HG02885 (cell line): ENCODE measurements around the gene HCK.

Experiments
- ATAC-seq: cut with Tn5 transposase; IDR thresholded peaks from one replicate; pipeline ENCODE4 v1.9.1; 2021; ENCODE audit warnings: mild to moderate bottlenecking; ENCODE audit not compliant: unreplicated experiment, poor library complexity

HCK gene

DNA sequence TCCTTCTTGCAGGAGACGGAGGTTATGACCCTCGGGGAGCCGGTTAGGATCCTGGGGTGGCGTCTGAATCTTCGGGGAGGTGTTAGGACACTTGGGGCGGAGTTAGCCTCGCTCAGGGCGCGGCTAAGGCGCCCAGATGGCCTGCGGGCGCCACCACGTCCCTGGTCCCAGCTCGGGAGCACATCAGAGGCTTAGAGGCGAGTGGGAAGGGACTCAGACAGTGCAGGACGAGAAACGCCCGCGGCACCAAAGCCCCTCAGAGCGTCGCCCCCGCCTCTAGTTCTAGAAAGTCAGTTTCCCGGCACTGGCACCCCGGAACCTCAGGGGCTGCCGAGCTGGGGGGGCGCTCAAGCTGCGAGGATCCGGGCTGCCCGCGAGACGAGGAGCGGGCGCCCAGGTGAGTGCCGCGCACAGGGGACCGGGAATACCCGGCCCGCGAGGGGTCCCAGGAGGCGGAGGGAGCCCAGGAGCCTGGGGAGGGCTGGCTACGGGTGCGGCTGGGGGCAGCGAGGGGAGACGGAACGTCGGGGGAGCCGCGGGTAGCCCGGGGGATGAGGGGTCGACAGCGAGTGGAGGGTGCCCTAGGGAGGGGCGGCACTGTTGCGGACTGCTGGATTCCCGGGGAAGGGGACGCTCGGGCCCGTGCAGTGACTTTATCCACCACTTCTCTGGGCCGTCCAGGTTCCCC is at the start of gene HCK:
HCK (plus strand) TSS at position 153 of the 688 bp plus-strand sequence.
- ATAC-seq = no peak

DNA sequence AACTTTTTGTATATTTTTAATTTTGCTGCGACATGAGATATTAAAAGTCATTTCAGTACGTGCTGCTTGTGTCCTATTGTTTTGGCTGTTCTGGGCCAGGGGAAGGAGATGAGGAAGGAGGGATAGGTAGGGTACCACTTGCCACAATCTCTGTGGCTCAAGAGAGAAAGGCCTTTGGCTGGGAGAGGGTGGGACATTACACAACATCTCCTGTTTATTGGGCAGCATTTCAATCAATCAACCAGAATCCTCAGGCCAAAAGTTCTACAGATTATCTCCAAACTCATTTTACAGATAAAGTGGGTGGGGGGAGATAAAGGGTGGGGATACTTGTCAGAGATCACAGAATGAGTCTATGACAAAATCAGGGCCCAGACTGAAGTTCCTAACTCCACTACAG is 48.7 kb upstream of the HCK start:
- ATAC-seq = no peak

DNA sequence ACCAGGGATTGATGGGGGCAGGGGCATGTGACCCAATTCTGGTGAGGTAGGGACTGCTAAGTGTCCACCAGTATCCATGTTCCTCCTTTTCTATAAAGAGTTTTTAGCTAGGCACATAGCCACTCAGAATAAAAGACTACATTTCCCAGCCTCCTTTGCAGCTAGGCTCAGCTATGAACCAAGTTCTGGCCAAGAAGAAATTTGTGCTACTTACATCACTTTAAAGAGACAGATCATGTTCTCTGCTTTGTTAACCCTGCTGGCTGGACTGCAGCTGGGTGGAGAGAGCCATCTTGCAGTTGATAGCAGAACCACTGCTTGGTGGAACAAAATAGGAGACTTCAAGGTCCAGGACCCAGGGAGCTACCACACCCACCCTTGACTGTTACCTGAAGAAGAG is 47.1 kb upstream of the HCK start:
- no peak for ATAC-seq

DNA sequence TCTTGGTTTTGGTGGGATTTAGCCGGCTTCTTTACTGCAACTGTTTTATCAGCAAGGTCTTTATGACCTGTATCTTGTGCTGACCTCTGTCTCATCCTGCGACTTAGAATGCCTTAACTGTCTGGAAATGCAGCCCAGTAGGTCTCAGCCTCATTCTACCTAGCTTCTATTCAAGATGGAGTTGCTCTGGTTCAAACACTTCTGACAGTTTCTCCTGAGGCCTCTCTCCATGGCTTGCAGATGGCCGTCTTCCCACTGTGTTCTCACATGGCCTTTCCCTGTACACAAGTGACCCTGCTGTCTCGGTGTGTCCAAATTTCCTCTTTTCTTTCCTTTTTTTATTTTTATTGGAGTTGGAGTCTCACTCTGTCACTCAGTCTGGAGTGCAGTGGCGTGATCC is 46.0 kb upstream of the HCK start:
- no peak for ATAC-seq

DNA sequence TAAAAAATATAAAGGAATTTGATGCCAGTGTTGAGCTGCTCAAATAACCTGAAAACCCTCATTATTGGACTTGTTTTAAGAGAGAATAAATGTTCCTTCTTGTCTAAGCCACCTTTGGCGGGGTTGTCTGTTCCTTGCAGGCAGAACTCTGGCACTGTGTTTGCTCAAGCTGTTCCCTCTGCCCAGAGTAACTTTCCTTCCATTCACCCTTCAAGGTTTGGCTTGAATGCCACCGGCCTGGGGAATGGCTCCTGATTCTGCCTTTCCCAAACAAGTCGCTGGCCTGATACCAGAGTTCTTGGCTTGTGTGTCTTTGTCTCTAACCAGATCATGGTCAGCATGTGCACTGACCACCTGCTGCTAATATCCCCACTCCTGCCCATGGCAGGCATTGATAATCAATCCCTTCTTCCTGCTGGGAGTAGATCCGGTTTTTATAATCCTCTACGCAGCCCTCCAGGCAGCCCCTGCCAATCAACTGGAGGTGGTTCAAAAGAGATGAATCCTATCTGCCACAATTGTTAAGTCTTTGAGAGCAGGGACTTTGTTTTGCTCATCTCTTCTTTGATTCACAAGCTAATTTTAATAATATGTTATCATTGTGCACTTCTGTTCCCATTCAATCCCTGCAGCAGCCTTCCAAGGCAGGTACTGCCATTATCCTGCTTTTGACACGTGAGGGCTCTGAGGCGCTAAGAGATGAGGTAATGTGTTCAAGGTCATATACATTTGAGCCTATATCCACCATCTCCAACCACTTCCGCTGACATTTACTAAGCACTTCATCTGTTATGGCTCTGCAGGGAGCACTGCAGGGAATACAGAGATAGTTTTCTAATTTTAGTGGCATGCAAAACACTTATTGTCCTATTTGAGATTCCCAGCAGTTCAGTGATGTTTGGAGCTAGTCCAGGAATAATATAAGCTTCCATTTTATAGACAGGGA is 44.9 kb upstream of the HCK start:
- no peak for ATAC-seq

DNA sequence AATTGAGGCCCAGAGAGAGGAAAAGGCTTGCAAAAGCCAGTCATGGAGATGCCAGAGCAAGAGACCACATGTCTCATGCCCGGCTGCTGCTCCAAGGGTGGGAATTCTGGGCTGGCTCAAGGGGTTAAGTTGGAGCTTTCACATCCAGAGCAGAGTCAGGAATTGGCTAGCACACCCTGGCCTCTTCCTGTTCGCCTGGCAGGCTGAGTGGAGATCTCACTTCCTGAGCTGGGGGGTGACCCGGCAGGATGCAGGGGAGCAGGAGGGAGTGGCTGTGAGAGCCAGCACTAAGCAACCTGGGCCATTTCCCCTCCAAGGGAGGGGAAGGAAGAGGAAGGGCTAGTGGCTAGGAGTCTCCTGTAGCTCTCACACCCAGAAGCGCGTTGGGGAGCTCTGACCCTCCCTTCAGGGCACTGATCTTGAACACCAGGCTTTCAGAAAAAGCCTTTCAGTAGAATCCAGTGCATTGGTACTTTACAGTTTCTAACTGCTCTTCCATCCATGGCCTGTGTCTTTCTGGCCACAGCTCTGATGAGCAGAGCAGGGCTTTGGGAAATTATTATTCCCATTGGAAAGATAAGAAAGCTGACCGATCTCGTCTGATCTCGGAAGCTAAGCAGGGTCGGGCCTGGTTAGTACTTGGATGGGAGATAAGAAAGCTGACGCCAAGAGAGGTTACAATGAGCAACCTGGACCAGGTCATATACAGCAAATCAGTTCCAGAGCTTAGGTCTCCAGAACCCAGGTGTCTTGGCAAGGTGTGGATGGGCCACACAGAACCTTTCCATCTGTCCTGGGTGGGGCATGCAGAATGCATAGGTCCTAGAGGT is 44.0 kb upstream of the HCK start:
- ATAC-seq = no peak

DNA sequence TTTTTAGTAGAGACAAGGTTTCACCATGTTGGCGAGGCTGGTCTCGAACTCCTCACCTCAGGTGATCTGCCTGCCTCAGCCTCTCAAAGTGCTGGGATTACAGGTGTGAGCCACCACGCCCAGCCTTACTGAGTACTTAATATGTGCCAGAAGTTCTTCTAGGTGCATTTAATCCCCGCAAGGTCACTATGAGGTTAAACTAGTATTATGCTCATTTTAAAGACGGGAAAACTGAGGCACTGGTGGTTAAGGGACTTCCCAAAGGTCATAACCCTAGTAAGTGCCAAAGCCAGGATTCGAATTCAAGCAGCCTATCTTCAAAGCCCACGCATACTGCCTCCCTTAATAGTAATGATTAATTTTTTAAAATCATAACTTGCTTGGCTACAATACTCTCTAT is 42.5 kb upstream of the HCK start:
- ATAC-seq = no peak

DNA sequence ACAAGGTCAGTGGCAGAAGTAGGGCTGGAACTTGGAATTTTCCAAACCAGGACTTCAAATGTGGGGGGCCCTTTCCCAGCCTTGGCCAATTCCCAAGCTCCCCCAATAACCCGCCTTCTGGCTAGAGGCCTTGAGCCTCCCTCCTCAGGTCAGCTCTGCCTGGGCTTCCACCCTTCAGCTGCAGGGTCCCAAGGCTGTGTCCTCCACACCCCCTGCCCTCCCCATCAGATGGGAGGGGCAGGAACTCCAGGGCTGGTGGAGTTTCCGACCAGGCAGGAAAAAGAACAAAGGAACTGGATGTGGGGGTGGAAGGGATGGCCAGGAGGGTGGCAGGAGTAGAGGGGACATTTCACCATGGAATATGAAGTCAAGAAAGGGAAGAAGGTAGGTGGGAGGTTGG is 41.9 kb upstream of the HCK start, which contains the start of gene CCM2L:
CCM2L (plus strand) TSS at position 338 of the 400 bp plus-strand sequence; CDS start at position 355, 17 bp downstream.
- ATAC-seq = no peak

DNA sequence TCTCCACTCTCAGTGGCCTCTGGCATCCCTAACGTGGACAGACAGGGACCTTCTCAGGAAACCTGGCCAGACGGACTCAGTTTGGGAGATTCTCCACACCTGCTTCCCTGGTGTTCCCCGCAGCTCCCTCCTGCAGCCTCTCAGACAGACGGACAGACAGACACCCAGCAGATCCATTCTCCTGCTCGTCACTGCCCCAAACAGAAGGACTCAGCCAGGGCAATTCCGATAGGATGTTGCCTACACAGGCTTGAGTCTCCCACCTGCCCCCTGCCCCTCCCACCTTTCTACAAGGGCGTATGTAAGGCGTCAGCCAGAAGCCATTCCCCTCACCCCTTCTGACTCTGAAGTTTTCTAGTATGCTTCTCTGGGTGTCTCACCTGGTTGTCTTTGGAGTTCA is 41.4 kb upstream of the HCK start:
- ATAC-seq = no peak

DNA sequence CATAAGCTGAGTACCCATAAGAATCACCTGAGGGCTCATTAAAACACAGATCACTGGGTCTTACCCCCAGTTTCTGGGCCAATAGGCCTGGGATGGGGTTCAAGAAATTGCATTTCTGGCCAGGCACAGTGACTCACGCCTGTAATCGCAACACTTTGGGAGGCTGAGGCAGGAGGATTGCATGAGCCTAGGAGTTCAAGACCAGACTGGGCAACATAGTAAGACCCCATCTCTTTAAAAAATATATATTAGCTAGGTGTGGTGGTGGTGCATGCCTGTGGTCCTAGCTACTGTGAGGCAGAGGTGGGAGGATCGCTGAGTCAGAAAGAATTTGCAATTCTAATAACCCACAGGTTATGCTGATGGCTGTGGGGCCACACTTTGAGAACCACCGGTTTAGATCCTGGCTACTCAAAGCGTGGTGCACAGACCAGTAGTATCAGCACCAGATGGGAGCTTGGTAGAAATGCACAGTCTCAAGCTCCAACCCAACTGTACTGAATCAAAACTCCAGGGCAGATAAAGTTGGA is 39.8 kb upstream of the HCK start:
- ATAC-seq = no peak

DNA sequence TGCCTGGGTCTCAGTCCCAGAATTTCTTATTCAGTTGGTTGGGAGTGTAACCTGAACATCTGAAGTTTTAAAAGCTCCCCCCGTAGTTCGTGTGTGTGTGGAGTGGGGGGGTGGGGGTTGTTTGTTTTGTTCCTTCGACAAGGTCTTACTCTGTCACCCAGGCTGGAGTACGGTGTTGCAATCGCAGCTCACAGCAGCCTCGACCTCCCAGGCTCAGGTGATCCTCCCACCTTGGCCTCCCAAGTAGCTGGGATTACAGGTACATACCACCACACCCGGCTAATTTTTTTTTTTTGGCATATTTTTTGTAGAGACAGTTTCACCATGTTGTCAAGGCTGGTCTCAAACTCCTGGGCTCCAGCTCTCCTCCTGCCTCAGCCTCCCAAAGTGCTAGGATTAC is 38.7 kb upstream of the HCK start:
- no peak for ATAC-seq

DNA sequence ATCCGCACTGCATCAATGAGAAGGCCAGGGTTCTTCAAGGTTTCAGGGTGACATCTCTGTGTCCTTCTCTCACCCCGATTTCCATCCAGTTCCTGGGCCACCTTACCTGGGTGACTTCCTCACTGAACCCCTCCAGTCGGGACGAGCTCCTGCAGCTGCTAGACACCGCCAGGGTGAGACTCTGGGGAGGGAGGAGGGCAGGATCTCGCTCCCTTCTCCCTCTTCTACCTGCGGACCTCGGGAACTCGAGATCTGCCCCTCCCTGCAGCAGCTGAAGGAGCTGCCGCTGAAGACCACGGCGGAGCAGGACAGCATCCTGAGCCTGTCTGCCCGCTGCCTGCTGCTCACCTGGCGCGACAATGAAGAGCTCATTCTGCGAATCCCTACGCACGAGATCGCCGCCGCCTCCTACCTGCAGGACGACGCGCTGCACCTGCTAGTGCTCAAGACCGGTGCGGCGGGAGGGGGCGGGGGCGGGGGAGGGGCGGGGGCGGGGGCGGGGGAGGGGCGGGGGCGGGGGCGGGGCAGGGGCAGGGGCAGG is 34.3 kb upstream of the HCK start:
- ATAC-seq = no peak

DNA sequence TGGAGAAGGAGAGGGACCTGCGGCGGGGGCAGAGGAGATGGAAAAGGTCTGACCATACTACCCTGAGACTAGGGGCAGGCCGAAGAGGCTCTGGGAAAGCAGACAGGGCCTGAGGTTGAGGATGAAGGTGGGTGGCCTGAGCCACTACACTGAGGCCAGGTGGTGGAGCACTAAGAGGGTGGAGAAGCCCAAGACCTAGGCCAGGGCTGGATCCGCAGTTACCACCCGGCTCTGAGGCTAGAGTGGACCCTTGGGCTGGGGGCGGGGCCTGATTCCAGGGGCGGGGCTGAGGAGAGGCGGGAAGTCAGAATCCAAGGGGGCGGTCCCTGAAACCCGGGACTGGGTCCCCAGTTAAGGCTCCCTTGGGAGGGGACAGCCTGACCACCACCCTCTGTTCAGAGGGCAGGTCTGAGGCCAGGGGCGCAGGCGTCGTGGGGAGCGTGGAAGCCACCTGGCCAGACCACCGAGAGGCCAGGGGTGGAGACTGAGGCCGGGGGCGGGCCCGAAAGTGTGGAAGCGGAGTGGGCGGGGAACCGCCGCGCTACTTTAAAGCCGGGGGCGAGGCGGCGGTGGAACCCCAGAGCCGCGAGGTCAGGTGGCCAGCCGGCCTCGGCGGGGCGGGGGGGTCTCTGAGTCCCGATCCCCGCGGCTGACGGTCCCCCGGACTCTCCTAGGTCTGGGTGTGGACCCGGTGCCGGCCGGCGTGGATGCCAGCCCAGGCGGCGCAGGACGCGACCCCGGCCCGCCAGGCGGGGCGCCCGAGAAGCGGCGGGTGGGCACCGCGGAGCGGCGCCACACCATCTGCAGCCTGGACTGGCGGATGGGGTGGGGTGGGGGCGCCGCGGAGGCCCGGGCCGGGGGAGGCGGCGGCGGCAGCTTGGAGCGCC is 33.5 kb upstream of the HCK start:
- peak; percentile 53 for ATAC-seq

DNA sequence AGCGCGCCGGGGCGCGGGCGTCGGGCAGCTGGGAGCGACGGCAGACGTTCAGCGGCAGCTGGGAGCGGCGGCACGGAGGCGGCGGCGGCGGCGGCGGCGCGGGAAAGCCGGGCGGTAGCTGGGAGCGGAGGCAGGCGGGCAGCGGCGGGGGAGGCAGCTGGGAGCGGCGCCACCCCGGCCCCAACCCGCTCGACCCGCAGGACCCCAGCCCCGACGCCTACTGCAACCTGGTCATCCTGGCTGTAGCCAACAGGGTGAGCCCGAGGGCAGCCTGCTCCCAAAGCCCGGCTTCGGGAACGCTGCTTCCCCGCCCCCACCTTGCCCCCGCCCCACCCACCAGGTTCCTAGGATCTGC is 32.9 kb upstream of the HCK start:
- ATAC-seq = no peak

DNA sequence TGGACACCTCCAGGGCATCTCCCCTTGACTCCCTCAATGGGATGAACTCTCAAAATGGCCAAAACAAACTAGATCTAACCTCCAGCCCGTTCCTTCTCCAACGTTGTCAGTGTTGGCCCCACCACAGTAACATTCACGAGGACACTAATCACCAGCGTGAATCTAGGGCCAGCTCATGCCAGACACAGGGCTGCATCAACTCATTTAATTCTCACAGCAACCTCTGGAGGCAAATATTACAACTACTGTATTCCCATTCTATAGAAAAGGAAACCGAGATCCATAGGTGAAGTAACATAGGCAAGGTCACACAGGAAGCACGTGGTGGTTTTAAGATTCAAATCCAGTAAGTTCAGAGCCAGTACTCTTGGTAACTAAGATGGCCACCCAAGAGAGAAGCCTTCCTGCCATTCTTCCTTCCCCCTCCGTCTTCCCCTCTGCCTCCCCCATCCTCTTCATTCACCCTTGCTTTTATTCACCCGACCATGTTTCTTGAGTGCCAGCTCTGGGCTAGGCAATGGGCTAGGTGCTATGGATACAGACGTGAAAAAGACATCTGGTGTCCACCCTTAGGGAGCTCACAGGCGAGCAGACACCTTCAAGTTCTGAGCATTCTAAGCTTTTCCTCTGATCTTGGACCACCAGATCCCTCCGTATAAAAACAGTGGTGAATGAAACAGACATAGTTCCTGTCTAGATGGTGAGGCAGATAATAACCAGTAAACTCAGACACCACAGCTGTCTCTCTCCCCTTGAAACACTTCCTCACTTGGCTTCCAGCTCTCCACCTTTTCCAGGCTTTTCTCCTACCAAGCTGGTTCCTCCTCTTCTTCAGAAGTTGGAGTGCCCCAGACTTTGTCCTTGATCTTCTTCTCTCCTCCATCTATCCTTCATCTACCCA is 32.2 kb upstream of the HCK start:
- ATAC-seq = no peak

DNA sequence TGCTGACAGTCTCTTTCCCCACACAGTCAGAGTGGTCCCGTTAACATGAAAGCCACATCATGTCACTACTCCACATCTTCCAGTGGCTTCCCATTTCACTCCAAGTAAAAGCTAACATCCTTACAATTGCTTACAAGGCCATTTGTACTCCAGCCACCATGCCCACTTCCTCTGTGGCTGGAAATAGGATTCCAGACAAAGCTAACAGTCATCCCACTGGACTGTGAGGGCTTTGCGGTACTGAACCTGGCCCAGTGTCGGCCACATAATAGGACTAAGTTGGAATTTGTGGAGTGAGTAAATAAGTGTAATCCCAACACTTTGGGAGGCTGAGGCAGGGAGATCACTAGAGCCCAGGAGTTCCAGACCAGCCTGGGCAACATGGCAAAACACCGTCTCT is 31.0 kb upstream of the HCK start:
- ATAC-seq = no peak

DNA sequence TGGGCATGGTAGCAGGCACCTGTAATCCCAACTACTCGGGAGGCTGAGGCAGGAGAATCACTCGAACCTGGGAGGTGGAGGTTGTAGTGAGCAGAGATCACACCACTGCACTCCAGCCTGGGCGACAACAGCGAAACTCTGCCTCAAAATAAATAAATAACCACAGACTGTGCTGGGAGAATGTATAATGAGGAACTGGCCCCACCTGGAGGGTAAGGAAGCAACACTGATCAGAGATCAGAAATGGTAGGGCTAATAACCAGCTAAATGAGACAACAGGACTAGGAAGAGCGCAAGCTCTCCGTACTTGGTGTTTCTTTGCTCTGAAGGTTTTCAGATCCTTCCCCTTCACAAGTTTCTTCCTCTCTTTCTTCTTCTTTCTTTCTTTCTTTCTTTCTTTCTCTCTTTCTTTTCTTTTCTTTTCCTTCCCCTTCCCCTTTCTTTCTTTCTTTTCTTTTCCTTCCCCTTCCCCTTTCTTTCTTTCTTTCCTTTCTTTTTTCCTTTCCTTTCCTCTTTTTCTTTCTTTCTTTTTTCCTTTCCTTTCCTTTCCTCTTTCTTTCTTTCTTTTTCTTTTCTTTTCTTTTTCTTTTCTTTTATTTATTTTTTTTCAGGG is 27.3 kb upstream of the HCK start:
- no peak for ATAC-seq

DNA sequence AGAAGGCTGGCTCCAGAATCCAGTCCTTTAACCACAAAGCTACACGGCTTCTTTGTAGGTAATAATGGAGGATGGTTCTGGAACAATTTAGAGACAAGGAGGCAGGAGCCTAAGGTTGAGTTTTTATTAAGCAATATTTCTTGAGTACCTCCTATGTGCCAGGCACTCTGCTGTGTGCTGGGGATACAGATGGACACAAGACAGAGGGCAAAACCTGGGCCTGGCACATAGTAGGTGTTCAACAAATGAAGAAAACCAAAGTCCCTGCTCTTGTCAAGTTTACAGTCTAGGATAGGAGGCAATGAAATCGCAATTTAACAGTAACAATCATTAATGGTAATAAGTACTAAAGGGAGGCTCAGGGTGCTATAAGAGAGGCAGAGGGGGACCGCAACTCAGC is 24.4 kb upstream of the HCK start:
- ATAC-seq = no peak
